Renal cortical epithelial cell (primary cell): Measurements from ENCODE around the gene LYST. TPM values are rescaled to one million over a fixed set of nuclear protein-coding genes. Genes with fewer than 3 reads are reported as not detected.
"Not testable (repeated sequence)": the region's sequence is repeated elsewhere in the genome, so short reads cannot be mapped to it uniquely, and the experiment has no call there.

Experiments
- DNase-seq: peaks from one replicate; pipeline ENCODE4 v3.0.0-alpha.2; 2011; ENCODE audit warnings: low read depth
- total RNA-seq: library from RNA; depleted of rRNA; stranded (reverse); fragments of >200 nt; gene quantifications from 2 replicates; pipeline ENCODE4 v1.2.3, GENCODE V29; 2014

LYST gene
- total RNA-seq, 1 donor from 2014 or later: 23.6 TPM

GRCh38 chr1:235638612-235639011 lies 228.1 kb downstream of the LYST start:
- not testable (repeated sequence) for DNase-seq

- DNase-seq: no peak
Measured at GRCh38 chr1:235637756-235638534, 228.8 kb downstream of the LYST start.

- no peak for DNase-seq
Measured at GRCh38 chr1:235635938-235636662, 230.6 kb downstream of the LYST start.

- peak; percentile 32 for DNase-seq
Measured at GRCh38 chr1:235632506-235633401, 234.0 kb downstream of the LYST start.

- DNase-seq: no peak
Measured at GRCh38 chr1:235631816-235632215, 234.9 kb downstream of the LYST start.

- DNase-seq: no peak
Measured at GRCh38 chr1:235628316-235629005, 238.2 kb downstream of the LYST start.

GRCh38 chr1:235625831-235626230 lies 240.9 kb downstream of the LYST start:
- DNase-seq: no peak

GRCh38 chr1:235625340-235625739 lies 241.4 kb downstream of the LYST start:
- DNase-seq: no peak

GRCh38 chr1:235624721-235625333 lies 241.9 kb downstream of the LYST start:
- DNase-seq: peak; percentile 89

- no peak for DNase-seq
Measured at GRCh38 chr1:235622936-235623779, 243.5 kb downstream of the LYST start.

GRCh38 chr1:235619149-235619548 lies 247.6 kb downstream of the LYST start:
- DNase-seq: peak; percentile 21

GRCh38 chr1:235617808-235618207 lies 248.9 kb downstream of the LYST start:
- peak; percentile 12 for DNase-seq

GRCh38 chr1:235617140-235617539 lies 249.6 kb downstream of the LYST start:
- no peak for DNase-seq

GRCh38 chr1:235614442-235614954 lies 252.2 kb downstream of the LYST start:
- no peak for DNase-seq

- DNase-seq: no peak
Measured at GRCh38 chr1:235613602-235614001, 253.1 kb downstream of the LYST start.

GRCh38 chr1:235612761-235613160 lies 253.9 kb downstream of the LYST start:
- no peak for DNase-seq
